ENCODE data around the gene TIMP2.
"Not testable (repeated sequence)": the region's sequence is repeated elsewhere in the genome, so short reads cannot be mapped to it uniquely, and the experiment has no call there.

TIMP2 gene, protein sequence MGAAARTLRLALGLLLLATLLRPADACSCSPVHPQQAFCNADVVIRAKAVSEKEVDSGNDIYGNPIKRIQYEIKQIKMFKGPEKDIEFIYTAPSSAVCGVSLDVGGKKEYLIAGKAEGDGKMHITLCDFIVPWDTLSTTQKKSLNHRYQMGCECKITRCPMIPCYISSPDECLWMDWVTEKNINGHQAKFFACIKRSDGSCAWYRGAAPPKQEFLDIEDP

GRCh38 chr17:78925234-78925633 lies at the start of gene TIMP2:
TSS of gene TIMP2 (minus strand) at chr17:78925387. CDS start at chr17:78925088, 299 bp downstream.
- DNase-seq: no peak

DNA sequence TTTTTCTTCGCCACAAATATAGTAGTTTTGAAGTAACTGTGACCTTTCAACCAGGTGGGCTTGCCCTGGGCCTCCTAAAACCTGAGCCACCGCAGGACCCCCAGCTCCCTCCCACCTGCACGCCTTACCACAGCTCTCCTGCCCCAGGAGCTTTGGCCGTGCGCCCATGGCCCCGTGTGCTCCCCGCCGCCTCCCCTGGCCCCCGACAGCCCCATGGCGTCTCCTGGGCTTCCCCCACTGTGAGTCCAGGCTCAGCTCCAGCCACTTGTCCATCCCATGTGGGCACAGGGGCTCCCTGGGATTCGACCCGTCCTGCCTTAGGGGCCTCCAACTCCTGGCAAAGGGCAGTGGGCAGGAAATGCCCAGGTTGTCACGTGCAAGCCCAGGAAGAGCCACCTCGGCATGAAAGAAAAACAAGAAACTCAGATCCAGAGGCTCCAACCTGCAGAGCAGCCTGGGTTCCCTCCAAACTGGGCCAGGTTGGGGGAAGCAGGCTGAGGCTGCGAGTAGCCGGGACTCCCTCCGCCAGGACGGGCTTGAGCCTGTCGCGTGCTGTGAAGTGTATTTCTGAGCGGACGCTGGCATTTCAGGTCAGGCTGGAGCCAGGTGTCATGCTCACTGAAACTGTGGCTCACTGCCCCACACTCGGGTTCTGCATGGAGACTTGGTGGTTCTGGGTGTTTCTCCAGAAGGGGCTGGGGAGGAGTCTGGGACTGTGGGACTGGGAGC lies 48.8 kb upstream of the TIMP2 start:
- no peak for DNase-seq

- DNase-seq: no peak
Measured at GRCh38 chr17:78973196-78973595, 48.0 kb upstream of the TIMP2 start.

DNA sequence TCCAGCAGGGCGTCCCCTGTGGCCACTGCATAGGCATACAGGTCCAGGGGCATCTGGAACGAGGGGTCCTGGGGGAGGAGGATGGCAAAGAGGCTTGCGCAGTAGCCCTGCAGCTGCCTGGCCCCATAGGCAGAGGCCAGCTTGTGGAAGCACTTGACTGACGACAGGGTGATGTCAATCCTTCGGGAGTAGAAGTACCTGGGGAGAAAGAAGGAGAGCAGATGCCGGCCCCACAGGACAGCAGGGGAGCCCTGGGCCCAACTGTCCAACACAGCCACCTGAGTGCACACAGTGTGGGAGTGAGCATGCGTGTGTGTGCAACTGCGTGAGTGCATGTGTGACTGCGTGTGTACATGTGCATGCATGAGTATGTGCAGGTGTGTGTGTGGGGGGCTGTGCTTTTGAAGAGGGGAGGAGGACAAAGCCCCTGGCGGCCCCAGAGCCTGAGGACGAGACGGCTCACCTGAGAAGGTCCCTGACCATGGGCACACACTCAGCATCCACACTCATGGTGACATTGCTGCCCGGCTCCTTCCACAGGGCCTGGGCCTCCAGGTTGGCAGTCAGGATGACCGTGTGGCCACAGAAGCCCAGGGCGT lies 47.4 kb upstream of the TIMP2 start:
- DNase-seq: no peak

GRCh38 chr17:78971756-78972506 lies 46.7 kb upstream of the TIMP2 start:
- no peak for DNase-seq

GRCh38 chr17:78970834-78971755 lies 45.9 kb upstream of the TIMP2 start:
- DNase-seq: peak; percentile 36

DNA sequence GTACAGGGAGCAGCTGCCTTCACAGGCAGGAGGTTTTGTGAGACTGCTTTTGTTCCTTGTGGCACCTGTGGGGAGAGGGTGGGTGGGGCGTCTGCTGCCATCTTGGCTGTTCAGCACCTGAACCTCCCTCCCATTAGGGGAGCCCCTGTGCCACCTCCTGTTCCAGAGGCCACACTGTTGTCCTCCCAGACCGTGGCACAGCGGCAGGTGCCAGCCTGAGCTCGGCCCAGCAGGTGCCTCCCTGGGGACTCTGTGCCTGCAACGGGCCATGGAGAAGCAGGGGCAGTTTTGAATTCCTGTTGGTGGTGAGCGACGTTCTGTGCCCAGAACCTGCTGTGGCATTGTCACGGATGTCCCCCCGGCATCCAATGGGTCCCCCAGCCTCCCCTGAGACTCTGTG lies 44.7 kb upstream of the TIMP2 start:
- DNase-seq: no peak

GRCh38 chr17:78967782-78968362 lies 42.7 kb upstream of the TIMP2 start:
- no peak for DNase-seq

GRCh38 chr17:78966910-78967600 lies 41.9 kb upstream of the TIMP2 start:
- no peak for DNase-seq

GRCh38 chr17:78966123-78966813 lies 41.1 kb upstream of the TIMP2 start:
- no peak for DNase-seq

DNA sequence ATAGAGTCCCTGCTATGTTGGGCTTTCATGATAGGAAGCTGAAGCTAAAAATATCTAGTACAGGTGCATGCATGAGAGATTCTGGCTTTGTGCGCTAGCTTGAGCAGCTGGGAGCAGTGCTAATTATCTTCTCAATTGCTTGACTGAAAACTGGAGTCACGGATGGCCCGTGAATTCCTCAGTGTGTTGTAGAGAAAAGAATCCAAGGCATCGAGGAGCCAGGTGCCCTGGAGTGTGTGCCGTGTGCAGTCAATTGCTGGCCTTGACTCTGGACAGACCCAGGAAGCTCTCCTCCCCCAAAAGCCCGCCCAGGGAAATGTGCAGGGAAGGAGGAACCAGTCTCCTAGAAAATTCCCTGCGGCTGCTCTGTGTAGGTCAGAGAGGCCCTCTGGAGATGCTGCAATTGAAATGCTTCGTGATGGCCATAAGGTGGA lies 40.3 kb upstream of the TIMP2 start:
- no peak for DNase-seq

DNA sequence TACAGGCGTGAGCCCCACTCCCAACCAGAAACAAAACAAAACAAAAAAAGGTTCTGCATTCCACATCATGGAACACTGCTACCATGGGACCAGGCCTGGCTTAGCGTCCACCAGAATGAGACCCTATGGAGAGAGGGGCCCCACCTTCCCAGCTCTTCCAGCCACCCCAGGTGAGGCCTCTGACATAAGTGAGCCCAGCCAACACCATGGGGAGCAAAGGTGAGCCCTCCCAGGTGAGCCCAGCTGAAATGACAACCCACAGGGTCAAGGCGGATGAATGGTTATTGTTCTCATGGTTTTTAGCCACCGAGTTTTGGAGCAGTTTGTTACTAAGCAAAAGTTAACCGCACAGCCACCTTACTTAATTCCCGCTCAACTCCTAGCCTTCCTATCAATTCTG lies 38.2 kb upstream of the TIMP2 start:
- no peak for DNase-seq

DNA sequence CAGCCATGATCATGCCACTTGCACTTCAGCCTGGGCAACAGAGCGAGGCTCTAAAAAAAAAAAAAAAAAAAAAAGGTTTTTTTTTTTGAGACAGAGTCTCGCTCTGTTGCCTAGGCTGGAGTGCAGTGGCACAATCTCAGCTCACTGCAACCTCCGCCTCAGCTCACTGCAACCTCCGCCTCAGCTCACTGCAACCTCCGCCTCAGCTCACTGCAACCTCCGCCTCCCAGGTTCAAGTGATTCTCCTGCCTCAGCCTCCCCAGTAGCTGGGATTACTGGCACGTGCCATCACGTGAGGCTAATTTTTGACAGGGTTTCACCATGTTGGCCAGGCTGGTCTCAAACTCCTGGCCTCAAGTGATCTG lies 37.8 kb upstream of the TIMP2 start:
- not testable (repeated sequence) for DNase-seq

GRCh38 chr17:78962345-78962983 lies 37.3 kb upstream of the TIMP2 start:
- DNase-seq: no peak

DNA sequence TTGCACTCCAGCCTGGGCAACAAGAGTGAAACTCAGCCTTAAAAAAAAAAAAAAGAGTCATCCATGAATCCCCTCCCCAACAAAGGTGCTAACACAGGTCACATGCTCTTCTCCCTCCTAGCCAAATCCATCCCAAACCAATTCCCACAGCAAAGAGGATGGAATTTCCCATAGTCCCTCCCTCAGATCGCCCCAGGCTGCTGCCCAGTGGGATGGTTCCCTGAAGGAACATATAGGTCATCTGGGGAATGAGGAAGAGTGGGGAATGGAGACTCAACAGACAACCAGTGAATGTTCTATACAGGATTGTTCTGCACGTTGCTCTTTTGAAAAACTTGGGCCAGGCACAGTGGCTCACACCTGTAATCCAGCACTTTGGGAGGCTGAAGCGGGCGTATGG lies 36.4 kb upstream of the TIMP2 start:
- DNase-seq: no peak

GRCh38 chr17:78960928-78961327 lies 35.7 kb upstream of the TIMP2 start:
- DNase-seq: no peak

DNA sequence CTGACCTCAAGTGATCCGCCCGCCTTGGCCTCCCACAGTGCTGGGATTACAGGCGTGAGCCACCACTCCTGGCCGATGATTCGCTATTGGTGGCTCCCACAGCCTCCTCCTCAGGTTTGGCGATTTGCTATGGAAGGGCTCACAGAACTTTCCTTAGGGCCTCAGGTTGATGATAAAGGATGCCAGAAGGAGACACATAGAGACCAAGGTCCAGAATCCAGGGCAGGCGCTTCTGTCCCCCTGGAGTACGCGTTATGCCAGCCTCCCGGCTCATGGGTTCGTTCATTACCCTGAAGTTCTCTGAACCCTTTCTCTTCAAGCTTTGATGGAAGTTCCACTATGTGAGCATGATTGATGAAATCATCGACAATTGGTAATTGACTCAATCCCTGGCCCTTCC lies 34.6 kb upstream of the TIMP2 start:
- no peak for DNase-seq

DNA sequence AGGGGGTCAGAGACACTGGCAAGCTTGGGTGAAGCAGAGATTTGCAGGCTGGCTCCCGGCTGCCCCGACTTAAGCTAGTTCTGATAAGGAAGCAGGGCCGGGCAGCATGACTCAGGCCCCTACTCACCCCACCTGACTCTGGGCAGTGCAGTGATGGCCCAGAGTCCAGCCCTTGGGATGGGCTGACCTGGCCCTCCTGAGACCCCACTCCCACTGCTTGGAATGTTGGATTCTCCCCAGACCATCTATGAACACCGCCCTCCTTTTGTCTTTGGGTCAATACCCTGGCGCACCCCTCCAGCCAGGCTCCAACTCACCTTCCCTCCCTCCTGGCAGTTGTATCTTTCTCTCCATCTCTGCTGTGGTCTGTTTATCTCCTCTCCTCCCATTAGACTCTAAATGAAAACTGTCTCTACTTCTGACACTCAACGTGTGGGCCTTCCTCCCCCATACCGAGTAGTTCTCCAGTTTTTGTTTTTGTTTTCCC lies 33.5 kb upstream of the TIMP2 start:
- DNase-seq: no peak

DNA sequence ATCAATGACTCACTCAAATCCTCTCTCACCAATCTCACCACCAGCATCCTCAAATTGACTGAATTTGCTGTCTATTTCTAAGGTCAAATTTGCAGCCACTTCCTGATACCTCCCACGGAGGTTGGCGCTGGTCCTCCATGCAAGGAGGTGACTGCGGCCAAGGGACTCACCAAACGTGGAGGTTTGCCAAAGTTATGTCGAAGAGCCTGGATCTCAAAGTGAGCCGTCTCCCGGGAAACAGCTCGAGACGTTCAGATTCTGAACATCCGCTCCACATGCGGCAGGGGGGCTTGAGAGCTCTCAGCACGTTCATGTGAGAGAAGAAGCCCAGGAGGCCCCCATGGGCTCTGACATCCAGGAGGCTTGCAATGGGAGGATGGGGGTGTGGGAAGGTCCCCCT lies 31.9 kb upstream of the TIMP2 start:
- no peak for DNase-seq

- no peak for DNase-seq
Measured at GRCh38 chr17:78956254-78956653, 31.1 kb upstream of the TIMP2 start.

Data from NK-92 treated with Interleukin-12 subunit alpha and Interleukin-12 subunit beta, amount 100 ng/mL, for 24 hours (cell line).